GM12878 (cell line): Measurements from ENCODE around the gene TCTN1. TPM values are rescaled to one million over a fixed set of nuclear protein-coding genes. Genes with fewer than 3 reads are reported as not detected.
"Not testable (repeated sequence)": the region's sequence is repeated elsewhere in the genome, so short reads cannot be mapped to it uniquely, and the experiment has no call there.

Experiments
- ATAC-seq: fragments of 200-7000 bp; cut with Tn5 transposase; 3 replicates; pipeline ENCODE4 v1.9.1; 2020; ENCODE audit warnings: mild to moderate bottlenecking, moderate library complexity
- BruUV-seq: library from RNA; stranded (reverse); fragments of 400-500 nt; replicated peaks from 2 replicates; lab custom pipeline; 2021; lab: Mats Ljungman, UMichigan
- CTCF ChIA-PET: fragments of 300-600 bp; sonication (Branson Sonifier 250); formaldehyde crosslinking; extraction: SDS; loops from one replicate; lab custom pipeline; 2021; ENCODE audit warnings: inconsistent platforms; lab: Yijun Ruan, JAX
- POLR2A ChIA-PET: fragments of 350-600 bp; formaldehyde crosslinking; extraction: SDS; loops from one replicate; lab custom pipeline; 2021; ENCODE audit warnings: inconsistent platforms; lab: Charles Lee
- RAD21 ChIA-PET: fragments of 300-600 bp; sonication (Branson Sonifier 250); formaldehyde crosslinking; loops from one replicate; lab custom pipeline; 2023; ENCODE audit warnings: antibody characterized with exemption; ENCODE audit not compliant: unreplicated experiment; lab: Charles Lee
- SMC1A ChIA-PET: fragments of 300-600 bp; sonication (Branson Sonifier 250); formaldehyde crosslinking; loops from one replicate; lab custom pipeline; 2023; ENCODE audit not compliant: unreplicated experiment, uncharacterized antibody; lab: Charles Lee
- DNase-seq: peaks from one replicate; pipeline ENCODE4 v3.0.0-alpha.2; 2011; ENCODE audit warnings: low read depth, low spot score
- FAIRE-seq: peaks from 3 replicates; lab custom pipeline; 2011; peaks lifted over from hg19 to GRCh38; lab: Jason Lieb, UNC
- H2AFZ ChIP-seq: 2 replicates; pipeline ENCODE4 v1.6.0; 2011; ENCODE audit warnings: low read depth, low read length, control low read depth; ENCODE audit not compliant: control insufficient read depth
- H3K27ac ChIP-seq: 2 replicates; pipeline ENCODE4 v1.5.1; 2011; ENCODE audit warnings: control low read depth; ENCODE audit not compliant: control insufficient read depth, insufficient read depth
- H3K27me3 ChIP-seq, 2 experiments: replicated peaks in 1 of 2; 2 replicates each; pipeline versions ENCODE4 v1.6.0 to v1.6.1; 2011; ENCODE audit warnings: low read length in 1 of 2; ENCODE audit not compliant: control insufficient read depth in 2 of 2, insufficient read depth in 2 of 2
- H3K36me3 ChIP-seq, 2 experiments: 2 replicates each; pipeline ENCODE4 v1.5.1; 2011; ENCODE audit warnings: low read length in 1 of 2; ENCODE audit not compliant: control insufficient read depth in 2 of 2, insufficient read depth in 2 of 2
- H3K4me1 ChIP-seq: 2 replicates; pipeline ENCODE4 v1.6.1; 2011; ENCODE audit warnings: mild to moderate bottlenecking, low read length, moderate library complexity, mixed read lengths; ENCODE audit not compliant: control insufficient read depth, insufficient read depth
- H3K4me2 ChIP-seq: 2 replicates; pipeline ENCODE4 v1.6.0; 2011; ENCODE audit warnings: control low read depth; ENCODE audit not compliant: control insufficient read depth, insufficient read depth
- H3K4me3 ChIP-seq: fragments of 200-600 bp; sonication (generic); 2 replicates; pipeline ENCODE4 v1.5.1; 2016
- H3K79me2 ChIP-seq: 2 replicates; pipeline ENCODE4 v1.6.0; 2011; ENCODE audit warnings: low read length; ENCODE audit not compliant: control insufficient read depth, insufficient read depth
- H3K9ac ChIP-seq: 2 replicates; pipeline ENCODE4 v1.8.0; 2011; ENCODE audit warnings: low read length, control low read depth, mixed read lengths; ENCODE audit not compliant: control insufficient read depth, insufficient read depth
- H3K9me3 ChIP-seq: replicated peaks from 3 replicates; pipeline ENCODE4 v1.5.1; 2011; ENCODE audit warnings: mild to moderate bottlenecking, low read length; ENCODE audit not compliant: control insufficient read depth, insufficient read depth
- H4K20me1 ChIP-seq: 2 replicates; pipeline ENCODE4 v1.6.0; 2011; ENCODE audit not compliant: control insufficient read depth, insufficient read depth
- MLLT1 ChIP-seq: fragments of 450-650 bp; IDR thresholded peaks from 2 replicates; pipeline ENCODE4 v1.6.1; 2016; ENCODE audit warnings: mild to moderate bottlenecking
- SMARCA5 ChIP-seq: fragments of 450-650 bp; IDR thresholded peaks from 2 replicates; pipeline ENCODE4 v1.6.1; 2017; ENCODE audit warnings: mild to moderate bottlenecking
- ZNF384 ChIP-seq: IDR thresholded peaks from 2 replicates; pipeline ENCODE4 v1.6.1; 2012; ENCODE audit warnings: low read depth, mild to moderate bottlenecking, low read length, improper control_type of control experiment, borderline replicate concordance
- WGBS: methylation state at CpG from one replicate; pipeline ENCODE4 v1.1.6; 2016; ENCODE audit warnings: low lambda C conversion rate; ENCODE audit not compliant: insufficient replicate concordance, insufficient coverage; ENCODE audit errors: missing lambda C conversion rate; 5-methylcytosine and 5-hydroxymethylcytosine counted together
- in situ Hi-C: fragments of 300-500 bp; cut with MboI; formaldehyde crosslinking; loops from 9 replicates; pipeline ENCODE4 v1.14.3; 2018; ENCODE audit warnings: mixed read lengths
- intact Hi-C: fragments of 100-400 bp; cut with micrococcal nuclease; formaldehyde crosslinking; loops from one replicate; pipeline ENCODE4 v1.14.2; 2022; ENCODE audit not compliant: unreplicated experiment
- polyA plus RNA-seq, 11 experiments: library from polyadenylated mRNA; depleted of rRNA in 4 of 11; unstranded in 6 of 11; stranded (reverse) in 5 of 11; fragments of >200 nt; fragmentation: Nextera tagmentation in 4 of 11; fragmentation: Illumina TruSeq in 1 of 11; extraction: Ambion mirVana in 4 of 11; extraction: Trizol in 1 of 11; gene quantifications; 1 replicate in 1 of 11; 2 replicates in 10 of 11; pipeline versions ENCODE4 v1.2.1 to v1.2.3, GENCODE V29; 2011 to 2016; ENCODE audit warnings: inconsistent platforms in 2 of 11, missing spikeins in 2 of 11, low read depth in 1 of 11
- total RNA-seq, 4 experiments: library from RNA; depleted of rRNA in 3 of 4; stranded (reverse); fragments of >200 nt in 3 of 4; fragmentation: Illumina TruSeq in 1 of 4; extraction: Trizol in 1 of 4; gene quantifications; 2 replicates each; pipeline versions ENCODE4 v1.2.1 to v1.2.3, GENCODE V29; 2013 to 2021

TCTN1 gene
- total and polyA plus RNA-seq, 10 of the 15 experiments (the other 5 are each of a cell fraction or from before 2014, with no cell fraction given), result 8.8 to 23.5 (median 15.3) TPM

- FAIRE-seq (no peak), DNase-seq (no peak)
- POLR2A ChIA-PET, result interaction anchor here (0.7 to 8.8 kb wide), 9 partner anchors 8 to 41 kb away, joined by 3 to 122 read pairs (median 8); no protein-coding TSS in a partner anchor
Measured at GRCh38 chr12:110574044-110574443, 39.9 kb upstream of the TCTN1 start.

GRCh38 chr12:110574717-110575230 is 39.2 kb upstream of the TCTN1 start:
- intact Hi-C loops, FAIRE-seq, H3K27ac ChIP-seq, BruUV-seq, H4K20me1 ChIP-seq, in situ Hi-C loops, ATAC-seq, H3K27me3 ChIP-seq, H2AFZ ChIP-seq, H3K9ac ChIP-seq, DNase-seq, H3K9me3 ChIP-seq: not testable (repeated sequence)
- 96% methylated on average over 9 of the region's 10 CpGs for WGBS
- POLR2A ChIA-PET, result interaction anchor here (0.6 to 8.8 kb wide), 13 partner anchors 9 to 720 kb away, joined by 3 to 122 read pairs (median 8); no protein-coding TSS in a partner anchor
- CTCF ChIA-PET, result interaction anchor here (1.0 to 4.8 kb wide), 9 partner anchors 13 to 106 kb away, joined by 3 to 35 read pairs (median 9); partner anchors contain the start of genes FAM216A and GPN3
- H3K4me1 ChIP-seq, result peaks cover 12% of the 10 kb centered on the region
- RAD21 ChIA-PET, result interaction anchor here (0.6 to 4.5 kb wide), 15 partner anchors 8 to 61 kb away, joined by 3 to 41 read pairs (median 11); no protein-coding TSS in a partner anchor
- H3K79me2 ChIP-seq, result peaks cover 85% of the 10 kb centered on the region
- peak overlapping the region; percentile 28; the same call in 1 of the 2 replicates for H3K4me3 ChIP-seq
- peak; percentile 57; the same call in 1 of the 2 replicates for TF ChIP-seq MLLT1
- SMC1A ChIA-PET, result interaction anchor here (0.8 to 11.7 kb wide), 13 partner anchors 12 to 122 kb away, joined by 3 to 308 read pairs (median 8); no protein-coding TSS in a partner anchor
- peaks cover 0 to 11% of the 10 kb centered on the region in 2 experiments; a peak in 1 of 4 replicates for H3K36me3 ChIP-seq
- peak overlapping the region; percentile 58; the same call in 1 of the 2 replicates for H3K4me2 ChIP-seq

More at GRCh38 chr12:110574044-110574443, 39.9 kb upstream of the TCTN1 start:
- Histone ChIP-seq H3K79me2 (peaks cover 85% of the 10 kb centered on the region), H3K9ac (no peak overlapping the region), H3K4me2 (no peak overlapping the region; the same call in 1 of the 2 replicates), H3K4me1 (peaks cover 5% of the 10 kb centered on the region), H3K36me3 (peaks cover 0 to 7% of the 10 kb centered on the region in 2 experiments; a peak in 1 of 4 replicates), H3K4me3 (no peak overlapping the region), H3K9me3 (peaks cover 8% of the 10 kb centered on the region), H4K20me1 (no peaks in the 10 kb centered on the region), H3K27me3 (no peaks in the 10 kb centered on the region), H3K27ac (0 out of 2 replicates have a peak overlapping the region, but pooled peaks have one; percentile 4), H2AFZ (no peak overlapping the region)
- ChIA-PET RAD21 (interaction anchor here (1.3 to 4.5 kb wide), 9 partner anchors 11 to 61 kb away, joined by 3 to 34 read pairs (median 11); no protein-coding TSS in a partner anchor), CTCF (interaction anchor here (1.2 to 4.8 kb wide), 7 partner anchors 10 to 105 kb away, joined by 3 to 35 read pairs (median 9); partner anchors contain the start of genes FAM216A and GPN3), SMC1A (interaction anchor here (0.5 to 11.7 kb wide), 11 partner anchors 11 to 90 kb away, joined by 3 to 308 read pairs (median 3); no protein-coding TSS in a partner anchor)
- peak; percentile 18; the same call in 1 of the 2 replicates for TF ChIP-seq ZNF384
- TF ChIP-seq SMARCA5, result no peak
- BruUV-seq, result no TSS peak
- intact Hi-C loops, result no loop called here
- in situ Hi-C loops, result no loop called here
- ATAC-seq, result no peak
- 41% methylated on average over 1 of the region's 1 CpG for WGBS
